A549 treated with AZD9567 at 1 μM for 4 hours (cell line): ENCODE measurements around the gene MATN3. TPM values are rescaled to one million over a fixed set of nuclear protein-coding genes. Genes with fewer than 3 reads are reported as not detected.

ENCODE experiments used
- total RNA-seq: library from RNA; stranded (reverse); fragments of 200-300 nt; extraction: Qiagen RNA extraction; gene quantifications from 5 replicates; pipeline ENCODE4 v1.2.3, GENCODE V29; 2022; ENCODE audit not compliant: insufficient read depth

Gene MATN3, protein sequence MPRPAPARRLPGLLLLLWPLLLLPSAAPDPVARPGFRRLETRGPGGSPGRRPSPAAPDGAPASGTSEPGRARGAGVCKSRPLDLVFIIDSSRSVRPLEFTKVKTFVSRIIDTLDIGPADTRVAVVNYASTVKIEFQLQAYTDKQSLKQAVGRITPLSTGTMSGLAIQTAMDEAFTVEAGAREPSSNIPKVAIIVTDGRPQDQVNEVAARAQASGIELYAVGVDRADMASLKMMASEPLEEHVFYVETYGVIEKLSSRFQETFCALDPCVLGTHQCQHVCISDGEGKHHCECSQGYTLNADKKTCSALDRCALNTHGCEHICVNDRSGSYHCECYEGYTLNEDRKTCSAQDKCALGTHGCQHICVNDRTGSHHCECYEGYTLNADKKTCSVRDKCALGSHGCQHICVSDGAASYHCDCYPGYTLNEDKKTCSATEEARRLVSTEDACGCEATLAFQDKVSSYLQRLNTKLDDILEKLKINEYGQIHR
- total RNA-seq = 10.0 to 16.1 TPM (median 14.9 TPM) in 5 replicates

DNA sequence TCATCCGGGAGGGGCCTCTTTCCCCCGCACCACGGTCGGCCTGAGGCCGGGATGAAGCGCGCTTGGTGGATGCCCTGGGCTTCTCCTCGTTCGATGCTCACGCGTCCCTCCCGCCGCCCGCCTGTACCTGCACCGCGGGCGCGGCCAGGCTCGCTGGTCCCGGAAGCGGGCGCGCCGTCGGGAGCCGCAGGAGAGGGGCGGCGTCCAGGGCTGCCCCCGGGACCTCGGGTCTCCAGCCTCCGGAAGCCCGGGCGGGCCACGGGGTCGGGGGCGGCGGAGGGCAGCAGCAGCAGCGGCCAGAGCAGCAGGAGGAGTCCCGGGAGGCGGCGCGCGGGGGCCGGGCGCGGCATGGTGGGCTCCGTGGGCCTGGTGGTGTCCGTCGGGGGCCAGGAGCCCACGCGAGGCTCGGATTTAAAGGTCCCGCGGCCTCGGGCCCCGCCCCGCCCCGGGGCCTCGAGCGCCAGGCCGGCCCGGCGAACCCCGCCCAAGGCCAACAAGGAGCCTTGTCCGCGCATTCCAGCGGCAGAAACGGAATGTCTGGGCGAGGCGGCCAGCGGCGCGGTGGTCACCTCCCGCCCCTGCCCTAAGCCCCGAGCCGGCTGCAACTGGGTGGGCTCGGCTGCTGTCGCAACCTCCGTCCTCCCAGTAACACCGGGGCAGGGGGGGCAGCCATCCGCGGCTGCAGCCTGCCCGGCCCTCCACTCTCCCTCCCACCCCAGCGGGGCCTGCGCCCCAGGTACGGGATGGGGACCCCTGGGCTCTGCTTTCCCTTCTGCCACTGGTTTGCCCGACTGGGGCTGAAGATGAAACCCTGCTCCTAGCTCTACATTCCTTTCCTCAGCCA lies at the start of gene MATN3:
Gene MATN3 (minus strand): TSS at position 387 of the 844 bp plus-strand sequence. CDS start 37 bp downstream, at position 350.

DNA sequence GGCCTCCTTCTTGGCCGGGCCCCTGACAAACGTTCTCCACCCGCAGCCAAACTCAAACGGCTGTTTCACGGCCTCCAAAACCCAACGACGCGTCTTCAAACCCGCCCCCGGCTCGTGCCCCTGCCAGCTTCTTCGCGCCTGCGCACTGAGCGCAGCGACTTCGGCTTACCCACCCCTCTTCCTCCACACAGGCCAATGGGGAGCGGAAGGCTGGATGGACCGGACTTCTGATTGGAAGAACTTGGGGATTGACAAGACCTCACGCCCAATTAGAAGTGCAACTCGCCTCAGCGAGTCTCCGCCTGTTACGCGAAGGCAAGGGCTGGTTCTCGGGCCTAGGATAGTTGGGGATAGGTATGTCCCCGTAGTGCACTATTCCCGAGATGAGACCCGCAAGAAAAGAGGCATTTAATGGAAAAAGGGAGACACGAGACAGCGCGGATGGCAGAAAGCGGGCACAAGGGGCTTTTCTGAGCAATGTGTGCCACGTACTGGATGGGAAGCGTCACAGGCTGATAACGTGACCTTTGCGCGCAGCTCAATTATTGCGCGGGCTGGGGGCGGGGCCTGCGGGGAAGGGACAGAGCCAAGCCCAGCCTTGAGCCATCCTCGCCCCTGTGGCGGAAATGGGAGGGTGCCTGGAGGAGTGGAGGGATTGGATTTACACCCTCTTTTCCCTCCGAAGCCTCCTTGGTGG lies 39.2 kb upstream of the MATN3 start, which contains the start of gene LAPTM4A:
Gene LAPTM4A (minus strand): TSS at position 97 of the 697 bp plus-strand sequence. CDS start 108 bp downstream, outside the sequence.

DNA sequence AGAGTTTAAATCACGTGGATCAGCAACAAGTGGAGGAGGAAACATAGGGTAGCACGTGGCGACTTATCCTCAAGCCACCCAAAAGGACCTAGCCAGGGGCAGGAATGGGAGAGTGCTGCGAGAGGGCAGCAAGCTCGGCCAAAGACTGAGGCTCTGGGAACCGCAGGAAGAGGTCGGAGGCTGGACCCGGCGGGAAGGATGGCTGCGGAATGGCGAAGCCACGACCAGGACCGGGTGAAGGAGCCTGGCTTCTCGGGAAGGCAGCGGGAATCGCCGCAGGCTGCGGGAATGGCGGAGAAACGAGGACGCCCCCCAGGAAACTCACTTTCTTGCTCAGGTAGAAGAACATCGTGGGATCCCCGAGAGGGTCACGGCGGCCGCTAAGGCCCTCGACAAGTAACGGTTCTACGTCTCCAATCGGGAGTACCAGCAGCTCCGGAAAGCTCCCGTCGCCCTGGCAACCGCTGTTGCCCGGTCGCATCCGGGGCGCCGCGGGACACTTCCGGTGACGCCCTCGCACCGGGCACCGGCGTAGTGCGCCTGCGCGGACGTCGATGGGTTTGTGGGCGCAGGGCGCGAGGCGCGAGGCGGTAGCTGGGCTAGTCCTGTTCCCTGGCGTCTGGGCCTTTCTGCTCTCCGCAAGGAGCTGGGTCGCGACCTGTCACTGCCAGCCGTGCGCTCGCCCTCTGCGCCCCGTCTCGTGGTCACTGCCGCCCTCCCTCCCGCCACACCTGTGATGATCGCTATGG lies 22.6 kb downstream of the MATN3 start, which contains the start of gene WDR35:
Gene WDR35 (minus strand): TSS at position 439 of the 749 bp plus-strand sequence. CDS start 90 bp downstream, at position 349.

Other genes with a start within 250 kb of the MATN3 start
- gene TTC32, start 110.7 kb downstream of the MATN3 start, total RNA-seq = 10.4 to 16.7 TPM (median 13.0 TPM) in 5 replicates
- 13.3 to 21.8 TPM (median 15.4 TPM) in 5 replicates for gene WDR35, start 22.6 kb downstream of the MATN3 start, total RNA-seq
- gene LAPTM4A, start 39.0 kb upstream of the MATN3 start, total RNA-seq = 210 to 294 TPM (median 268 TPM) in 5 replicates
- 130 to 190 TPM (median 173 TPM) in 5 replicates for gene SDC1, start 212.5 kb upstream of the MATN3 start, total RNA-seq